Thoracic aorta endothelial cell (primary cell): ENCODE measurements around the gene FNDC3B. TPM values are rescaled to one million over a fixed set of nuclear protein-coding genes. Genes with fewer than 3 reads are reported as not detected.

ENCODE experiments used
- small RNA-seq: library from RNA; depleted of rRNA; stranded (forward); fragments of <200 nt; gene quantifications from one replicate; pipeline ENCODE3, GENCODE V24; 2012
- total RNA-seq: library from RNA; depleted of rRNA; stranded (reverse); fragments of >200 nt; gene quantifications from 2 replicates; pipeline ENCODE4 v1.2.3, GENCODE V29; 2012

FNDC3B gene
- 257 and 258 TPM in 2 replicates for total RNA-seq

DNA sequence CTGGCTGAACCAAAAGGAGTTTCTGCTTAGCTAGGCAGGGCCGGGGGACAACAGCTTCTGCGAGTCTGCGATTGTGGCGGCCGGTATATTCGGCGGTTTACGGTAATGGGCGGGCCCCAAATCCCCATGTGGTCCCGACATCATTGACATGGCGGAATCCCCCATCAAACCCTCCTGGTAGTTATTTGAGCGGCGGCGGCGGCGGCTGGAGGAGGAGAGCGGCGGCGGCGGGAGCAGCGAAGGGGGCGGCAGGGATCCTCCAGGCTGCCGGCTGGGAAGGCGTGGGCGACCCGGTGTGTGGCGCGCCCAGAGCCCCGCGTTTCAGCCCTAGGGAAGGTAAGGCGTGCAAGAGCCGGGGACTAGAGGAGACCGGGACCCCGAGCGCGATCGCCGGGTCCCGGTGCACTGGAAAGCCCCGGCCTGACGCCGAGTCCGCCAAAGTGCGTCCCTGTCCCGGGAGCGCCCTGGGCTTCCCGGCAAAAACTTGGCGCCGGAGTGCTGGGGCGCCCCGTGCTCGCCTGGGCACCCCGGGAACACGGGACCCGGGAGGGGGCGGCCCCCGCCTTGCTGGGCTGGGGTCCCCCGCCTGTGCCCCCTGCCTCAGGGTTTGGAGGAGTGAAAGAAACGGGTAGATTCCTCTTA is at the start of gene FNDC3B:
Gene FNDC3B (plus strand): TSS at position 143 of the 642 bp plus-strand sequence. CDS start 72,902 bp downstream, outside the sequence.

DNA sequence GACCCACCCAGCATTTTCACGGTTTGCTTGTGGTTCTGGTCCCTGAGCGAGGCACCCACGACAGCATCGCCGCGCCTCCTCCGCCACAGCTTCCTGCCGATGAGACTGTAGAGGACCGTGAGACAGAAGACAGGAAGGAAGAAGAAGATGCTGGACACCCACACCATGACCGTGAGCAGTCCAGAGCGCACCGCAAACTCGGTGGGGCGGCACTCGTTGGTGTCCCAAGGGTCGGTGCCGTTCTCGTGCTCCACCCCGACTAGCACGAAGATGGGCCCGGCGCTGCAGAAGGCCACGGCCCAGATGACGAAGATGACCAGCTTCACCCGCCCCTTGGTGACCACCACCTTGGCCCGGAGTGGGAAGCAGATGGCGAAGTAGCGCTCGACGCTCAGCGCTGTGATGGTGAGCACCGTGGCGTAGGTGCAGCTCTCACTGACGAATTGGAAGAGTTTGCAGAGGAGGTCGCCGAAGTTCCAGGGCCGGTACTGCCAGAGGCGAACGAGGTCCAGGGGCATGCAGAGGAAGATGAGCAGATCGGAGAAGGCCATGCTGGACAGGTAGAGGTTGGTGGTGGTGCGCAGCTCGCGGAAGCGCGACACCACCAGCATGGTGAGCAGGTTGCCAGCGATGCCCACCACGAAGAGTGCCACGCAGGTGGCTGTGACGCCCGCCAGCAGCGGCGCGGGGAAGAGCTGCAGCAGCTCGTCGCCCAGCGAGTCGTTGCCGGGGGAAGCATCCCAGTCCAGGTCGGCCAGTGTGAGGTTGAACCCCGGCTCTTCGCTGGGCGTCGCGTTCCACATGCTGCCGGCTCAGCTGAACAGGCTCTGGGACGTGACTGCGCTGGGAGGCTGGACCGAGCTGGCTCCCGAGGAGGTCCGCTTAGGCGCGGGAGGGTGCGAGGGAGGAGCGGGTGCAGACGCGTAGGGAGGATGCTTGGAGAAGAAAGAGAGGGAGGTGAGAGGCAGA is 408.5 kb downstream of the FNDC3B start, which contains the start of gene GHSR:
Gene GHSR (minus strand): TSS at position 846 of the 969 bp plus-strand sequence. CDS start 43 bp downstream, at position 803.

Small RNA genes lying within 50 kb of the gene (small RNA-seq; reads per million reads assigned to genes)
- not detected for gene RN7SL141P

Other genes with a start within 250 kb of the FNDC3B start
- 134 and 173 TPM in 2 replicates for gene PLD1, start 229.1 kb upstream of the FNDC3B start, total RNA-seq
- gene TMEM212, start 196.2 kb upstream of the FNDC3B start, total RNA-seq, result not detected in 2 replicates